HG03280 (cell line): ENCODE measurements around the gene ARID2.
A peak's percentile ranks its signal among the peaks of the same experiment; 100 is the strongest.

Experiments used
- ATAC-seq: cut with Tn5 transposase; IDR thresholded peaks from one replicate; pipeline ENCODE4 v1.9.1; 2021; ENCODE audit warnings: mild to moderate bottlenecking, moderate library complexity; ENCODE audit not compliant: unreplicated experiment

Gene ARID2

GRCh38 chr12:45718306-45718705 is 11.2 kb upstream of the ARID2 start:
- ATAC-seq: no peak

- ATAC-seq: no peak
Measured at GRCh38 chr12:45720069-45720468, 9.4 kb upstream of the ARID2 start.

- ATAC-seq: no peak
Measured at GRCh38 chr12:45721369-45721768, 8.1 kb upstream of the ARID2 start.

- no peak for ATAC-seq
Measured at GRCh38 chr12:45721954-45722353, 7.6 kb upstream of the ARID2 start.

GRCh38 chr12:45725631-45726602 is 3.6 kb upstream of the ARID2 start:
- ATAC-seq: no peak

GRCh38 chr12:45726603-45727300 is 2.8 kb upstream of the ARID2 start:
- ATAC-seq: no peak

- ATAC-seq: peak; percentile 49
Measured at GRCh38 chr12:45727301-45727979, 2.1 kb upstream of the ARID2 start.

- ATAC-seq: no peak
Measured at GRCh38 chr12:45727980-45728629, 1.4 kb upstream of the ARID2 start.

GRCh38 chr12:45728630-45729232 is 775 bp upstream of the ARID2 start:
- peak; percentile 57 for ATAC-seq

- no peak for ATAC-seq
Measured at GRCh38 chr12:45730084-45730347, 510 bp downstream of the ARID2 start.

GRCh38 chr12:45730348-45731189 is 1.1 kb downstream of the ARID2 start:
- no peak for ATAC-seq

GRCh38 chr12:45731190-45731775 is 1.8 kb downstream of the ARID2 start:
- no peak for ATAC-seq

GRCh38 chr12:45732250-45732649 is 2.7 kb downstream of the ARID2 start:
- ATAC-seq: no peak

GRCh38 chr12:45732936-45733335 is 3.4 kb downstream of the ARID2 start:
- ATAC-seq: no peak

- ATAC-seq: no peak
Measured at GRCh38 chr12:45737638-45738037, 8.1 kb downstream of the ARID2 start.

GRCh38 chr12:45742590-45742989 is 13.1 kb downstream of the ARID2 start:
- ATAC-seq: no peak

- ATAC-seq: no peak
Measured at GRCh38 chr12:45743247-45743646, 13.7 kb downstream of the ARID2 start.

GRCh38 chr12:45745861-45746277 is 16.4 kb downstream of the ARID2 start:
- no peak for ATAC-seq

- ATAC-seq: no peak
Measured at GRCh38 chr12:45756666-45757065, 27.2 kb downstream of the ARID2 start.

GRCh38 chr12:45757172-45757571 is 27.7 kb downstream of the ARID2 start:
- ATAC-seq: no peak
